HepG2 (cell line): ENCODE measurements around the gene MFN2. TPM values are rescaled to one million over a fixed set of nuclear protein-coding genes. Genes with fewer than 3 reads are reported as not detected.

Source experiments
- EP300 ChIP-seq, 3 experiments: sonication (generic) in 1 of 3; formaldehyde crosslinking in 1 of 3; IDR thresholded peaks; 2 replicates each; pipeline versions ENCODE4 v1.5.1 to v1.6.1; 2011 to 2020; ENCODE audit warnings: low read depth in 2 of 3, low read length in 2 of 3, borderline replicate concordance in 1 of 3, improper control_type of control experiment in 1 of 3, mild to moderate bottlenecking in 1 of 3, missing genetic modification reagents in 1 of 3, moderate library complexity in 1 of 3
- ETV5 ChIP-seq: IDR thresholded peaks from 2 replicates; pipeline ENCODE4 v1.6.1; 2018; ENCODE audit warnings: missing biosample characterization, missing genetic modification reagents, inconsistent platforms, borderline replicate concordance
- IRF2 ChIP-seq: IDR thresholded peaks from 2 replicates; pipeline ENCODE4 v1.6.1; 2018; ENCODE audit warnings: missing genetic modification reagents, missing compliant biosample characterization
- MIER2 ChIP-seq: IDR thresholded peaks from 2 replicates; pipeline ENCODE4 v1.6.1; 2016; ENCODE audit warnings: missing biosample characterization, missing genetic modification reagents
- POGZ ChIP-seq: sonication (generic); formaldehyde crosslinking; IDR thresholded peaks from 2 replicates; pipeline ENCODE4 v1.4.0; 2020; ENCODE audit warnings: mild to moderate bottlenecking, missing genetic modification reagents
- SMYD3 ChIP-seq: sonication (generic); formaldehyde crosslinking; IDR thresholded peaks from 2 replicates; pipeline ENCODE4 v1.8.1; 2023; ENCODE audit warnings: mild to moderate bottlenecking, missing genetic modification reagents
- ZNF101 ChIP-seq: sonication (generic); formaldehyde crosslinking; IDR thresholded peaks from 2 replicates; pipeline ENCODE4 v1.4.0; 2020; ENCODE audit warnings: mild to moderate bottlenecking, low read depth, missing genetic modification reagents, borderline replicate concordance
- ZNF274 ChIP-seq: sonication (generic); formaldehyde crosslinking; IDR thresholded peaks from 2 replicates; pipeline ENCODE4 v1.5.1; 2020; ENCODE audit warnings: mild to moderate bottlenecking, missing genetic modification reagents
- ZNF552 ChIP-seq: sonication (generic); formaldehyde crosslinking; IDR thresholded peaks from 2 replicates; pipeline ENCODE4 v1.9.0; 2022; ENCODE audit warnings: missing genetic modification reagents, mild to moderate bottlenecking, borderline replicate concordance
- ZNF761 ChIP-seq: sonication (generic); formaldehyde crosslinking; conservative IDR thresholded peaks from 2 replicates; pipeline ENCODE4 v1.4.0; 2020; ENCODE audit warnings: mild to moderate bottlenecking, missing genetic modification reagents
- polyA plus RNA-seq, 8 experiments: library from polyadenylated mRNA; depleted of rRNA in 3 of 8; stranded (reverse) in 7 of 8; unstranded in 1 of 8; fragments of >200 nt; fragmentation: Illumina TruSeq in 4 of 8; extraction: Trizol in 4 of 8; gene quantifications; 2 replicates each; pipeline versions ENCODE4 v1.2.1 to v1.2.3, GENCODE V29; 2011 to 2016; ENCODE audit warnings: low read depth in 4 of 8, missing spikeins in 1 of 8, mixed read lengths in 1 of 8; ENCODE audit not compliant: insufficient read depth in 1 of 8
- total RNA-seq, 5 experiments: library from RNA; depleted of rRNA; stranded (reverse); fragments of >200 nt; fragmentation: Illumina TruSeq; extraction: Trizol; gene quantifications; 2 replicates each; pipeline ENCODE4 v1.2.3, GENCODE V29; 2016; ENCODE audit warnings: low read depth in 1 of 5
- TF ChIP-seq, protein P1 (sequence below): sonication (generic); formaldehyde crosslinking; IDR thresholded peaks from 2 replicates; pipeline ENCODE4 v1.4.0; 2020; ENCODE audit warnings: mild to moderate bottlenecking, low read depth, missing genetic modification reagents
- TF ChIP-seq, protein P2 (sequence below): sonication (generic); formaldehyde crosslinking; IDR thresholded peaks from 2 replicates; pipeline ENCODE4 v1.4.0; 2020; ENCODE audit warnings: mild to moderate bottlenecking, missing genetic modification reagents
- TF ChIP-seq, protein P3 (sequence below): IDR thresholded peaks from 2 replicates; pipeline ENCODE4 v1.6.1; 2016; ENCODE audit warnings: control low read depth
- TF ChIP-seq, protein P4 (sequence below), 2 experiments: sonication (generic) in 1 of 2; formaldehyde crosslinking in 1 of 2; IDR thresholded peaks; 2 replicates each; pipeline versions ENCODE4 v1.4.0 to v1.6.1; 2018 to 2020; ENCODE audit warnings: missing genetic modification reagents in 2 of 2, borderline replicate concordance in 1 of 2, low read depth in 1 of 2, mild to moderate bottlenecking in 1 of 2, missing biosample characterization in 1 of 2

The MFN2 gene
- total and polyA plus RNA-seq, 2 of the 13 experiments (the other 11 are each of a cell fraction or from before 2014, with no cell fraction given) = 38.7 to 60.9 TPM

DNA sequence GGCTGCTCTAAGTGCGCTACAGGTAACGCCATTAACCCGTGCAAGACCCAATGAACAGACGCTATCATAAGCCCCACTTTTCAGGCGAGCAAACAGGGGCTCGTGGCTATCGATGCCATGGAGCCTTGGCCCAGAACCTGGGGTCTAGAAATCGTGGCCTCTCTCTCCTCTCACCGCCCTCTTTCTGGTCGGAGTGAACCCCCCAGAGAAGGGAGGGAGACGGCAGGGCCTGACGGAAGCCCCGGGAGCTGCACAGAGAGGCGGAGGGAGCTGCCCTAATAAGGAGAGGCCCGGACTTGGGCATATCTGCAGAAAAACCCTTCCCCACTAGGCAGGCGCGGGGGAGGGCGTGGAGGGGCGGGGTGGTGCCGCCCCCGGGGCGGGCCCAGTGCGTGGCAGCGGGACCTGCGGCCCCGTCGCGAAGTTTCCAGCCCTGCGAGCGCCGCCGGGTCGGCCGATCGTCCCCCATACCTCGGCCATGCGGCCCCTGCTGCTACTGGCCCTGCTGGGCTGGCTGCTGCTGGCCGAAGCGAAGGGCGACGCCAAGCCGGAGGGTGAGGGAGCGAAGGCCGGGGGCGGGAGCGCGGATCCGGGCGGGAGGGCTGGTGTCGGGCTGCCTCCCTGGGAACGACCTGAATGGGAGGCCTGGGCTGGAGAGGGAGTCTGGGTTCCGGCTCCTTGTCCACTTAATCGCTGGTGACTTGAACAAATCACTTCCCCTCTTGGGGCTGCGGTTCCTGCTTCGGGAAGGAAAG lies 45.8 kb upstream of the MFN2 start, which contains the start of gene PLOD1 (continued):
- TF ChIP-seq, protein P1, sequence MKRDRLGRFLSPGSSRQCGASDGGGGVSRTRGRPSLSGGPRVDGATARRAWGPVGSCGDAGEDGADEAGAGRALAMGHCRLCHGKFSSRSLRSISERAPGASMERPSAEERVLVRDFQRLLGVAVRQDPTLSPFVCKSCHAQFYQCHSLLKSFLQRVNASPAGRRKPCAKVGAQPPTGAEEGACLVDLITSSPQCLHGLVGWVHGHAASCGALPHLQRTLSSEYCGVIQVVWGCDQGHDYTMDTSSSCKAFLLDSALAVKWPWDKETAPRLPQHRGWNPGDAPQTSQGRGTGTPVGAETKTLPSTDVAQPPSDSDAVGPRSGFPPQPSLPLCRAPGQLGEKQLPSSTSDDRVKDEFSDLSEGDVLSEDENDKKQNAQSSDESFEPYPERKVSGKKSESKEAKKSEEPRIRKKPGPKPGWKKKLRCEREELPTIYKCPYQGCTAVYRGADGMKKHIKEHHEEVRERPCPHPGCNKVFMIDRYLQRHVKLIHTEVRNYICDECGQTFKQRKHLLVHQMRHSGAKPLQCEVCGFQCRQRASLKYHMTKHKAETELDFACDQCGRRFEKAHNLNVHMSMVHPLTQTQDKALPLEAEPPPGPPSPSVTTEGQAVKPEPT = peak; percentile 80; the same call in 1 of the 2 replicates
- peak; percentile 82; the same call in 1 of the 2 replicates for TF ChIP-seq SMYD3 (CRISPR knock-in tag)
- TF ChIP-seq ZNF101 (CRISPR knock-in tag) = no peak
- no peak for TF ChIP-seq EP300 (IDR thresholded peaks at IDR 0.05; ENCODE audit: low read depth in 2 of 2, low read length in 2 of 2)
- TF ChIP-seq EP300 (CRISPR knock-in tag; IDR thresholded peaks at IDR 0.05; ENCODE audit: borderline replicate concordance) = peak; percentile 20; the same call in 1 of the 2 replicates
- no peak for TF ChIP-seq ZNF761 (CRISPR knock-in tag)
- TF ChIP-seq IRF2 (CRISPR knock-in tag) = peak; percentile 69
- peak; percentile 71; the same call in 1 of the 2 replicates for TF ChIP-seq ZNF274 (CRISPR knock-in tag)
- TF ChIP-seq, protein P2, sequence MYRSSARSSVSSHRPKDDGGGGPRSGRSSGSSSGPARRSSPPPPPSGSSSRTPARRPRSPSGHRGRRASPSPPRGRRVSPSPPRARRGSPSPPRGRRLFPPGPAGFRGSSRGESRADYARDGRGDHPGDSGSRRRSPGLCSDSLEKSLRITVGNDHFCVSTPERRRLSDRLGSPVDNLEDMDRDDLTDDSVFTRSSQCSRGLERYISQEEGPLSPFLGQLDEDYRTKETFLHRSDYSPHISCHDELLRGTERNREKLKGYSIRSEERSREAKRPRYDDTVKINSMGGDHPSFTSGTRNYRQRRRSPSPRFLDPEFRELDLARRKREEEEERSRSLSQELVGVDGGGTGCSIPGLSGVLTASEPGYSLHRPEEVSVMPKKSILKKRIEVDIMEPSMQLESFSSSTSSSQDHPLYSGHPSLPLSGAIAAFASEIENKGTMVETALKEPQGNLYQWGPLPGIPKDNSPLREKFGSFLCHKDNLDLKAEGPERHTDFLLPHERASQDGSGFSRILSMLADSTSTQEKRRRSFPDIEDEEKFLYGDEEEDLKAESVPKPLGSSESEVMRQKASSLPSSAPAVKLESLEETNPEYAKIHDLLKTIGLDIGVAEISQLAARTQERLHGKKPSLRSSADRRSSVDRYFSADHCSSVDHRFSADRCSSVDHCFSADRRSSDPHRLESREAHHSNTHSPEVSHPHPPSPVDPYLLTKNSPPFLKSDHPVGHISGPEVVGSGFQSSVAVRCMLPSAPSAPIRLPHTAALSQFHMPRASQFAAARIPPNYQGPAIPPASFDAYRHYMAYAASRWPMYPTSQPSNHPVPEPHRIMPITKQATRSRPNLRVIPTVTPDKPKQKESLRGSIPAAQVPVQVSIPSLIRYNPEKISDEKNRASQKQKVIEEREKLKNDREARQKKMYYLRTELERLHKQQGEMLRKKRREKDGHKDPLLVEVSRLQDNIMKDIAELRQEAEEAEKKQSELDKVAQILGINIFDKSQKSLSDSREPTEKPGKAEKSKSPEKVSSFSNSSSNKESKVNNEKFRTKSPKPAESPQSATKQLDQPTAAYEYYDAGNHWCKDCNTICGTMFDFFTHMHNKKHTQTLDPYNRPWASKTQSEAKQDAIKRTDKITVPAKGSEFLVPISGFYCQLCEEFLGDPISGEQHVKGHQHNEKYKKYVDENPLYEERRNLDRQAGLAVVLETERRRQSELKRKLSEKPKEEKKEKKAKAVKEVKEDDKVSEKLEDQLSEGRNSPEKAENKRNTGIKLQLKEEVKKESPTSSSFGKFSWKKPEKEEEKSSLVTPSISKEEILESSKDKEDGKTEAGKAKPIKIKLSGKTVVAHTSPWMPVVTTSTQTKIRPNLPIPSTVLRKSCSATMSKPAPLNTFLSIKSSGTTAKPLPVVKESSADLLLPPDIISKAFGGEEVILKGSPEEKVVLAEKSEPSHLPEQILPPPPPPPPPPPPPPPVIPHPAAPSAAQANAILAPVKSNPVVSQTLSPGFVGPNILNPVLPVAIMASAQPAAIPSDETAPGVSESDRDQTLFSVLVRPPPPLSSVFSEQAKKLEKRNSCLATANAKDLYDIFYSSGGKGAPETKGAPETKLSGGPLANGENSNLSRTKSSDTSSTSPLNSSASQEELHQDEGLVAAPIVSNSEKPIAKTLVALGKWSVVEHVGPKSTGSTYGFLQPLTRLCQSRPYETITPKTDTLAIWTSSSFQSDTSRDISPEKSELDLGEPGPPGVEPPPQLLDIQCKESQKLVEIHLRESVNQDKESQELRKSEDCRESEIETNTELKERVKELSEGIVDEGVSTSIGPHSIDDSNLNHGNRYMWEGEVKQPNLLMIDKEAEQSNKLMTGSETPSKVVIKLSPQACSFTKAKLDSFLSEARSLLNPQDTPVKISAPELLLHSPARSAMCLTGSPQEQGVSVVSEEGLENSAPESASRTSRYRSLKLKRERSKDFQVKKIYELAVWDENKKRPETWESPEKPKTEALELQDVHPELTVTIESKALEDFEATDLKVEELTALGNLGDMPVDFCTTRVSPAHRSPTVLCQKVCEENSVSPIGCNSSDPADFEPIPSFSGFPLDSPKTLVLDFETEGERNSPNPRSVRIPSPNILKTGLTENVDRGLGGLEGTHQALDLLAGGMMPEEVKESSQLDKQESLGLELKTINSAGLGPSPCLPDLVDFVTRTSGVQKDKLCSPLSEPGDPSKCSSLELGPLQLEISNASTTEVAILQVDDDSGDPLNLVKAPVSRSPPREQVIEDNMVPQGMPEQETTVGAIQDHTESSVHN (CRISPR knock-in tag) = no peak
- TF ChIP-seq, protein P3, sequence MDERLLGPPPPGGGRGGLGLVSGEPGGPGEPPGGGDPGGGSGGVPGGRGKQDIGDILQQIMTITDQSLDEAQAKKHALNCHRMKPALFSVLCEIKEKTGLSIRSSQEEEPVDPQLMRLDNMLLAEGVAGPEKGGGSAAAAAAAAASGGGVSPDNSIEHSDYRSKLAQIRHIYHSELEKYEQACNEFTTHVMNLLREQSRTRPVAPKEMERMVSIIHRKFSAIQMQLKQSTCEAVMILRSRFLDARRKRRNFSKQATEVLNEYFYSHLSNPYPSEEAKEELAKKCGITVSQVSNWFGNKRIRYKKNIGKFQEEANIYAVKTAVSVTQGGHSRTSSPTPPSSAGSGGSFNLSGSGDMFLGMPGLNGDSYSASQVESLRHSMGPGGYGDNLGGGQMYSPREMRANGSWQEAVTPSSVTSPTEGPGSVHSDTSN (CRISPR knock-in tag) = no peak
- no peak for TF ChIP-seq POGZ (CRISPR knock-in tag)
- 0 out of 2 replicates have a peak, but pooled peaks have one; percentile 10 for TF ChIP-seq MIER2 (CRISPR knock-in tag)
- TF ChIP-seq ZNF552 (CRISPR knock-in tag) = no peak
- TF ChIP-seq ETV5 (CRISPR knock-in tag) = no peak; the same call in 1 of the 2 replicates
- TF ChIP-seq, protein P4, sequence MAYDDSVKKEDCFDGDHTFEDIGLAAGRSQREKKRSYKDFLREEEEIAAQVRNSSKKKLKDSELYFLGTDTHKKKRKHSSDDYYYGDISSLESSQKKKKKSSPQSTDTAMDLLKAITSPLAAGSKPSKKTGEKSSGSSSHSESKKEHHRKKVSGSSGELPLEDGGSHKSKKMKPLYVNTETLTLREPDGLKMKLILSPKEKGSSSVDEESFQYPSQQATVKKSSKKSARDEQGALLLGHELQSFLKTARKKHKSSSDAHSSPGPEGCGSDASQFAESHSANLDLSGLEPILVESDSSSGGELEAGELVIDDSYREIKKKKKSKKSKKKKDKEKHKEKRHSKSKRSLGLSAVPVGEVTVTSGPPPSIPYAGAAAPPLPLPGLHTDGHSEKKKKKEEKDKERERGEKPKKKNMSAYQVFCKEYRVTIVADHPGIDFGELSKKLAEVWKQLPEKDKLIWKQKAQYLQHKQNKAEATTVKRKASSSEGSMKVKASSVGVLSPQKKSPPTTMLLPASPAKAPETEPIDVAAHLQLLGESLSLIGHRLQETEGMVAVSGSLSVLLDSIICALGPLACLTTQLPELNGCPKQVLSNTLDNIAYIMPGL (CRISPR knock-in tag; IDR thresholded peaks at IDR 0.05; ENCODE audit: borderline replicate concordance in 1 of 2, low read depth in 1 of 2) = peak; percentile 41 to 62; a peak in 2 of 4 replicates
